ENCODE measurements around the gene CRIM1.

Gene CRIM1

GRCh38 chr2:36589230-36589630 is 233.7 kb downstream of the CRIM1 start:
- no peak for DNase-seq

- DNase-seq, result no peak
Measured at GRCh38 chr2:36594849-36595248, 239.3 kb downstream of the CRIM1 start.

- DNase-seq, result no peak
Measured at GRCh38 chr2:36596397-36596796, 240.8 kb downstream of the CRIM1 start.

GRCh38 chr2:36597003-36597531 is 241.5 kb downstream of the CRIM1 start:
- DNase-seq, result no peak

- peak; percentile 31 to 74 (median 42) for DNase-seq
Measured at GRCh38 chr2:36597532-36598377, 242.2 kb downstream of the CRIM1 start, which contains the start of gene FEZ2. FEZ2 (minus strand) TSS chr2:36598168; CDS start chr2:36598142, 26 bp downstream.

Data from T-helper 1 cell (primary cell).